ENCODE measurements around the gene HTR2C.

Gene HTR2C

GRCh38 chrX:114583646-114584374 is at the start of gene HTR2C:
HTR2C (plus strand) TSS chrX:114584086; CDS start chrX:114726937, 142,851 bp downstream.
- no peak for DNase-seq (ENCODE audit: low read depth)
- no peak for TF ChIP-seq CTCF (IDR thresholded peaks at IDR 0.05; ENCODE audit: control insufficient read depth, insufficient read depth, low read depth, low read length, missing control alignments)
- H3K4me3 ChIP-seq (ENCODE audit: control insufficient read depth, low read depth, low read length): no peak within 1 kb of the TSS

GRCh38 chrX:114580336-114580735 is 3.5 kb upstream of the HTR2C start:
- no peak for DNase-seq (ENCODE audit: low read depth)
- TF ChIP-seq CTCF (IDR thresholded peaks at IDR 0.05; ENCODE audit: control insufficient read depth, insufficient read depth, low read depth, low read length, missing control alignments): no peak
- no peak overlapping the region for H3K4me3 ChIP-seq (ENCODE audit: control insufficient read depth, low read depth, low read length)

- no peak for DNase-seq (ENCODE audit: low read depth)
- no peak overlapping the region for H3K4me3 ChIP-seq (ENCODE audit: control insufficient read depth, low read depth, low read length)
- no peak for TF ChIP-seq CTCF (IDR thresholded peaks at IDR 0.05; ENCODE audit: control insufficient read depth, insufficient read depth, low read depth, low read length, missing control alignments)
Measured at GRCh38 chrX:114581528-114582263, 2.2 kb upstream of the HTR2C start.

- no peak for DNase-seq (ENCODE audit: low read depth)
- no peak for TF ChIP-seq CTCF (IDR thresholded peaks at IDR 0.05; ENCODE audit: control insufficient read depth, insufficient read depth, low read depth, low read length, missing control alignments)
- no peak overlapping the region for H3K4me3 ChIP-seq (ENCODE audit: control insufficient read depth, low read depth, low read length)
Measured at GRCh38 chrX:114582264-114582632, 1.6 kb upstream of the HTR2C start.

GRCh38 chrX:114582698-114583395 is 1.0 kb upstream of the HTR2C start:
- no peak for TF ChIP-seq CTCF (IDR thresholded peaks at IDR 0.05; ENCODE audit: control insufficient read depth, insufficient read depth, low read depth, low read length, missing control alignments)
- no peak overlapping the region for H3K4me3 ChIP-seq (ENCODE audit: control insufficient read depth, low read depth, low read length)
- DNase-seq (ENCODE audit: low read depth): no peak

GRCh38 chrX:114584375-114584943 is 573 bp downstream of the HTR2C start:
- DNase-seq (ENCODE audit: low read depth): no peak
- no peak for TF ChIP-seq CTCF (IDR thresholded peaks at IDR 0.05; ENCODE audit: control insufficient read depth, insufficient read depth, low read depth, low read length, missing control alignments)
- H3K4me3 ChIP-seq (ENCODE audit: control insufficient read depth, low read depth, low read length): no peak overlapping the region
